ENCODE data around the gene TP53I11.

The TP53I11 gene

DNA sequence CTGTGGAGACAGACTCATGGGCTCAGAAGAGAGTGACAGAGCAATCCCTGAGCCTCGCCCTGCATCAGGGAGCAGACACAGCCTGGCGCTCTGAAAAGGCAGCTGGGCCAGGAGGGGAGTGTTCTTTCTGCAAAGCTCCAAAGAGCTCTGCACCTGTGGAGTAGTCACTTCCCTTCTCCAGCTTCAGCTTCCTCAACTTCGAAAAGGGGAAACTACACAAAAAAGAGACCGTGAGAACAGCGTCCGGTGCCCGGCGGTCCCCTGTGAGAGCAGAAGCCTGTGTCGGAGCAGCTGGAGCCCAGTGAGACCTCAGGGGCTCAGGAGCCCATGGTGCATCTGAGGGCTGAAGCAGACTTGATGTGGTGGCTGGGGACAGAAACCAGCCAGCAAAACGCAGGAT lies 35.1 kb downstream of the TP53I11 start:
- H3K79me2 ChIP-seq (ENCODE audit: control insufficient read depth, insufficient read depth, low read length, poor library complexity), result no peaks in the 10 kb centered on the region
- H3K36me3 ChIP-seq (ENCODE audit: control insufficient read depth in 1 of 2, insufficient read depth in 2 of 2, low read length in 2 of 2), result no peaks in the 10 kb centered on the region
- H3K27ac ChIP-seq (ENCODE audit: low read depth, low read length), result no peak overlapping the region
- H2AK5ac ChIP-seq (ENCODE audit: low read length), result no peak overlapping the region
- no peak overlapping the region for H3K4ac ChIP-seq (ENCODE audit: low read depth, low read length)
- no peak overlapping the region for H2BK120ac ChIP-seq (ENCODE audit: insufficient read depth, low read length, poor library complexity)
- no peak overlapping the region for H3K14ac ChIP-seq (ENCODE audit: low read length)
- H2AFZ ChIP-seq (ENCODE audit: insufficient read depth, low read length, poor library complexity), result no peak overlapping the region
- no peaks in the 10 kb centered on the region for H3K79me1 ChIP-seq (ENCODE audit: low read length)
- no peaks in the 10 kb centered on the region for H3K27me3 ChIP-seq (ENCODE audit: insufficient read depth, low read length)
- H4K8ac ChIP-seq (ENCODE audit: low read depth, low read length), result no peak overlapping the region
- no peak overlapping the region for H4K12ac ChIP-seq (ENCODE audit: low read depth, low read length)
- no peak overlapping the region for H2BK12ac ChIP-seq (ENCODE audit: low read length)
- no peak for DNase-seq
- no peak overlapping the region for H2BK5ac ChIP-seq (ENCODE audit: low read depth, low read length, poor library complexity)
- no peak overlapping the region for H3K4me3 ChIP-seq (ENCODE audit: low read depth, low read length)
- no peak overlapping the region for H4K91ac ChIP-seq (ENCODE audit: low read depth, low read length)
- H3K9ac ChIP-seq (ENCODE audit: low read length), result no peak overlapping the region
- H3K18ac ChIP-seq (ENCODE audit: low read length), result no peak overlapping the region
- H3K4me2 ChIP-seq (ENCODE audit: low read length), result no peak overlapping the region
- no peaks in the 10 kb centered on the region for H3K9me3 ChIP-seq (ENCODE audit: insufficient read depth, low read depth, low read length)
- H3K4me1 ChIP-seq (ENCODE audit: control insufficient read depth in 1 of 2, insufficient read depth in 2 of 2, low read length in 2 of 2), result no peaks in the 10 kb centered on the region
- no CpG with 5 or more reads among the region's 10 CpGs for WGBS (ENCODE audit: extremely low coverage, insufficient coverage, insufficient read length)
- no peak overlapping the region for H3K23ac ChIP-seq (ENCODE audit: low read length)

GRCh38 chr11:44915004-44915403 lies 35.7 kb downstream of the TP53I11 start:
- WGBS (ENCODE audit: extremely low coverage, insufficient coverage, insufficient read length), result no CpG with 5 or more reads among the region's 10 CpGs

GRCh38 chr11:44914105-44914504 lies 36.6 kb downstream of the TP53I11 start:
- no peak for DNase-seq
- Histone ChIP-seq H3K4ac (ENCODE audit: low read depth, low read length) (no peak overlapping the region), H2BK12ac (ENCODE audit: low read length) (no peak overlapping the region), H3K27ac (ENCODE audit: low read depth, low read length) (no peak overlapping the region), H3K14ac (ENCODE audit: low read length) (no peak overlapping the region), H4K91ac (ENCODE audit: low read depth, low read length) (no peak overlapping the region), H4K8ac (ENCODE audit: low read depth, low read length) (no peak overlapping the region), H3K23ac (ENCODE audit: low read length) (no peak overlapping the region), H3K27me3 (ENCODE audit: insufficient read depth, low read length) (no peaks in the 10 kb centered on the region), H2AFZ (ENCODE audit: insufficient read depth, low read length, poor library complexity) (no peak overlapping the region), H3K36me3 (ENCODE audit: control insufficient read depth in 1 of 2, insufficient read depth in 2 of 2, low read length in 2 of 2) (no peaks in the 10 kb centered on the region), H3K9ac (ENCODE audit: low read length) (no peak overlapping the region), H2BK5ac (ENCODE audit: low read depth, low read length, poor library complexity) (no peak overlapping the region), H2AK5ac (ENCODE audit: low read length) (no peak overlapping the region), H3K4me2 (ENCODE audit: low read length) (no peak overlapping the region), H2BK120ac (ENCODE audit: insufficient read depth, low read length, poor library complexity) (no peak overlapping the region), H3K79me1 (ENCODE audit: low read length) (no peaks in the 10 kb centered on the region), H3K9me3 (ENCODE audit: insufficient read depth, low read depth, low read length) (no peaks in the 10 kb centered on the region), H4K12ac (ENCODE audit: low read depth, low read length) (no peak overlapping the region), H3K18ac (ENCODE audit: low read length) (no peak overlapping the region), H3K79me2 (ENCODE audit: control insufficient read depth, insufficient read depth, low read length, poor library complexity) (no peaks in the 10 kb centered on the region), H3K4me1 (ENCODE audit: control insufficient read depth in 1 of 2, insufficient read depth in 2 of 2, low read length in 2 of 2) (no peaks in the 10 kb centered on the region), H3K4me3 (ENCODE audit: low read depth, low read length) (no peak overlapping the region)
- no CpG with 5 or more reads among the region's 2 CpGs for WGBS (ENCODE audit: extremely low coverage, insufficient coverage, insufficient read length)

More at GRCh38 chr11:44915004-44915403, 35.7 kb downstream of the TP53I11 start:
- H3K9ac ChIP-seq (ENCODE audit: low read length), result no peak overlapping the region
- no peaks in the 10 kb centered on the region for H3K4me1 ChIP-seq (ENCODE audit: control insufficient read depth in 1 of 2, insufficient read depth in 2 of 2, low read length in 2 of 2)
- no peak overlapping the region for H2AK5ac ChIP-seq (ENCODE audit: low read length)
- H3K4ac ChIP-seq (ENCODE audit: low read depth, low read length), result no peak overlapping the region
- H3K23ac ChIP-seq (ENCODE audit: low read length), result no peak overlapping the region
- H3K27me3 ChIP-seq (ENCODE audit: insufficient read depth, low read length), result no peaks in the 10 kb centered on the region
- no peak overlapping the region for H4K8ac ChIP-seq (ENCODE audit: low read depth, low read length)
- no peak overlapping the region for H2BK5ac ChIP-seq (ENCODE audit: low read depth, low read length, poor library complexity)
- no peak overlapping the region for H2AFZ ChIP-seq (ENCODE audit: insufficient read depth, low read length, poor library complexity)
- no peak overlapping the region for H2BK120ac ChIP-seq (ENCODE audit: insufficient read depth, low read length, poor library complexity)
- no peak overlapping the region for H3K4me3 ChIP-seq (ENCODE audit: low read depth, low read length)
- H3K18ac ChIP-seq (ENCODE audit: low read length), result no peak overlapping the region
- H3K9me3 ChIP-seq (ENCODE audit: insufficient read depth, low read depth, low read length), result no peaks in the 10 kb centered on the region
- no peaks in the 10 kb centered on the region for H3K79me2 ChIP-seq (ENCODE audit: control insufficient read depth, insufficient read depth, low read length, poor library complexity)
- no peak overlapping the region for H4K12ac ChIP-seq (ENCODE audit: low read depth, low read length)
- DNase-seq, result no peak
- H3K14ac ChIP-seq (ENCODE audit: low read length), result no peak overlapping the region
- no peak overlapping the region for H4K91ac ChIP-seq (ENCODE audit: low read depth, low read length)
- no peak overlapping the region for H3K27ac ChIP-seq (ENCODE audit: low read depth, low read length)
- H3K36me3 ChIP-seq (ENCODE audit: control insufficient read depth in 1 of 2, insufficient read depth in 2 of 2, low read length in 2 of 2), result no peaks in the 10 kb centered on the region
- no peaks in the 10 kb centered on the region for H3K79me1 ChIP-seq (ENCODE audit: low read length)
- no peak overlapping the region for H3K4me2 ChIP-seq (ENCODE audit: low read length)
- no peak overlapping the region for H2BK12ac ChIP-seq (ENCODE audit: low read length)

DNA sequence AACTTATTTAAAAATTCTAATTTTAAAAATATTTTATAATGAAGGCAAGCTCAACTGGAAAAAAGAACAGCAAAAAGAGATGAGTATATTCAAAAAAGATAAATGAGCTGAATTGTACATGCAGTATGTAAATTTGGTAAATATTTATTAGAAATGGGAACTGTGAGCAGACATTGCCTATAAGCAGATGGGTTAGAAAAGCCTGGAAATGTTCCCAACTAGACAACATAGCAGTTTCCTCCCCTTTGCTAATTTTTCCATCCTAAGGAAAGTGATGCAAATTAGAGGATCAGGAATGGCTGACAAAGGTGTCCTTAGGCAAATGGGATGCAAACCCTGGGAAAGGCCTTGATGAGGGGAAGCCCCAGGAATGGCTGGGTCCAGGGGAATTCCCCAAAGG lies 37.2 kb downstream of the TP53I11 start:
- H3K23ac ChIP-seq (ENCODE audit: low read length), result no peak overlapping the region

More for the DNA sequence above, 37.2 kb downstream of the TP53I11 start:
- Histone ChIP-seq H3K27ac (ENCODE audit: low read depth, low read length) (no peak overlapping the region), H4K12ac (ENCODE audit: low read depth, low read length) (no peak overlapping the region), H3K18ac (ENCODE audit: low read length) (no peak overlapping the region), H2AK5ac (ENCODE audit: low read length) (no peak overlapping the region), H4K8ac (ENCODE audit: low read depth, low read length) (no peak overlapping the region), H3K4ac (ENCODE audit: low read depth, low read length) (no peak overlapping the region), H3K36me3 (ENCODE audit: control insufficient read depth in 1 of 2, insufficient read depth in 2 of 2, low read length in 2 of 2) (no peaks in the 10 kb centered on the region), H2AFZ (ENCODE audit: insufficient read depth, low read length, poor library complexity) (no peak overlapping the region), H3K4me3 (ENCODE audit: low read depth, low read length) (no peak overlapping the region), H2BK5ac (ENCODE audit: low read depth, low read length, poor library complexity) (no peak overlapping the region), H2BK12ac (ENCODE audit: low read length) (no peak overlapping the region), H3K79me1 (ENCODE audit: low read length) (no peaks in the 10 kb centered on the region), H3K4me1 (ENCODE audit: control insufficient read depth in 1 of 2, insufficient read depth in 2 of 2, low read length in 2 of 2) (no peaks in the 10 kb centered on the region), H3K9ac (ENCODE audit: low read length) (no peak overlapping the region), H3K27me3 (ENCODE audit: insufficient read depth, low read length) (no peaks in the 10 kb centered on the region), H3K4me2 (ENCODE audit: low read length) (no peak overlapping the region), H4K91ac (ENCODE audit: low read depth, low read length) (no peak overlapping the region), H3K79me2 (ENCODE audit: control insufficient read depth, insufficient read depth, low read length, poor library complexity) (no peaks in the 10 kb centered on the region), H3K14ac (ENCODE audit: low read length) (no peak overlapping the region), H3K9me3 (ENCODE audit: insufficient read depth, low read depth, low read length) (no peaks in the 10 kb centered on the region), H2BK120ac (ENCODE audit: insufficient read depth, low read length, poor library complexity) (no peak overlapping the region)
- no peak for DNase-seq
